ENCODE measurements around the gene RASSF5. TPM values are rescaled to one million over a fixed set of nuclear protein-coding genes. Genes with fewer than 3 reads are reported as not detected.

RASSF5 gene
- total RNA-seq, 1 experiment from 2014 or later: 0.75 TPM

GRCh38 chr1:206589206-206589605, 81.9 kb downstream of the RASSF5 start:
- no TSS peak for BruUV-seq (replicated peaks)
- H3K27me3 ChIP-seq (replicated peaks; ENCODE audit: insufficient read depth, low read depth, low read length, poor library complexity): no peaks in the 10 kb centered on the region
- H3K4me3 ChIP-seq (ENCODE audit: low read depth, low read length, poor library complexity, severe bottlenecking): no peak overlapping the region
- intact Hi-C loops (cut with micrococcal nuclease; ENCODE audit: unreplicated experiment): no loop called here
- no peaks in the 10 kb centered on the region for H3K4me1 ChIP-seq (ENCODE audit: insufficient read depth, low read length, poor library complexity, severe bottlenecking)
- CTCF ChIA-PET: no interaction called here
- no peak overlapping the region for H3K27ac ChIP-seq (ENCODE audit: low read depth, low read length, poor library complexity, severe bottlenecking)
- H3K36me3 ChIP-seq (ENCODE audit: insufficient read depth, low read length, poor library complexity, severe bottlenecking): peaks cover 27% of the 10 kb centered on the region
- H3K9me3 ChIP-seq (ENCODE audit: low read depth, low read length, poor library complexity, severe bottlenecking): no peaks in the 10 kb centered on the region
- DNase-seq (ENCODE audit: low spot score): no peak
- TF ChIP-seq EZH2 (IDR thresholded peaks at IDR 0.05; ENCODE audit: borderline replicate concordance, low read depth, low read length, poor library complexity, severe bottlenecking) (no peak), CTCF (conservative IDR thresholded peaks at IDR 0.05; ENCODE audit: low read depth, low read length) (no peak)
- POLR2A ChIA-PET (ENCODE audit: low non-redundant PET): no interaction called here

- no peak overlapping the region for H3K4me3 ChIP-seq (ENCODE audit: low read depth, low read length, poor library complexity, severe bottlenecking)
- H3K27ac ChIP-seq (ENCODE audit: low read depth, low read length, poor library complexity, severe bottlenecking): no peak overlapping the region
- H3K9me3 ChIP-seq (ENCODE audit: low read depth, low read length, poor library complexity, severe bottlenecking): no peaks in the 10 kb centered on the region
- ChIA-PET POLR2A (ENCODE audit: low non-redundant PET) (no interaction called here), CTCF (no interaction called here)
- BruUV-seq (replicated peaks): no TSS peak
- TF ChIP-seq EZH2 (IDR thresholded peaks at IDR 0.05; ENCODE audit: borderline replicate concordance, low read depth, low read length, poor library complexity, severe bottlenecking) (no peak), CTCF (conservative IDR thresholded peaks at IDR 0.05; ENCODE audit: low read depth, low read length) (peak; percentile 40; the same call in 1 of the 2 replicates)
- DNase-seq (ENCODE audit: low spot score): no peak
- intact Hi-C loops (cut with micrococcal nuclease; ENCODE audit: unreplicated experiment): no loop called here
- no peaks in the 10 kb centered on the region for H3K4me1 ChIP-seq (ENCODE audit: insufficient read depth, low read length, poor library complexity, severe bottlenecking)
- H3K36me3 ChIP-seq (ENCODE audit: insufficient read depth, low read length, poor library complexity, severe bottlenecking): peaks cover 33% of the 10 kb centered on the region
- H3K27me3 ChIP-seq (replicated peaks; ENCODE audit: insufficient read depth, low read depth, low read length, poor library complexity): no peaks in the 10 kb centered on the region
Measured at GRCh38 chr1:206590025-206590758, 82.9 kb downstream of the RASSF5 start.

- H3K4me3 ChIP-seq (ENCODE audit: low read depth, low read length, poor library complexity, severe bottlenecking): no peak overlapping the region
- no TSS peak for BruUV-seq (replicated peaks)
- intact Hi-C loops (cut with micrococcal nuclease; ENCODE audit: unreplicated experiment): no loop called here
- ChIA-PET CTCF (no interaction called here), POLR2A (ENCODE audit: low non-redundant PET) (no interaction called here)
- peaks cover 42% of the 10 kb centered on the region for H3K36me3 ChIP-seq (ENCODE audit: insufficient read depth, low read length, poor library complexity, severe bottlenecking)
- no peaks in the 10 kb centered on the region for H3K4me1 ChIP-seq (ENCODE audit: insufficient read depth, low read length, poor library complexity, severe bottlenecking)
- no peak for DNase-seq (ENCODE audit: low spot score)
- no peak overlapping the region for H3K27ac ChIP-seq (ENCODE audit: low read depth, low read length, poor library complexity, severe bottlenecking)
- H3K27me3 ChIP-seq (replicated peaks; ENCODE audit: insufficient read depth, low read depth, low read length, poor library complexity): no peaks in the 10 kb centered on the region
- no peak for TF ChIP-seq CTCF (conservative IDR thresholded peaks at IDR 0.05; ENCODE audit: low read depth, low read length)
- H3K9me3 ChIP-seq (ENCODE audit: low read depth, low read length, poor library complexity, severe bottlenecking): no peaks in the 10 kb centered on the region
Measured at GRCh38 chr1:206591226-206591625, 83.9 kb downstream of the RASSF5 start.

All from A673 (cell line).